ENCODE data around the gene PAPOLG. TPM values are rescaled to one million over a fixed set of nuclear protein-coding genes. Genes with fewer than 3 reads are reported as not detected.

Gene PAPOLG
- total RNA-seq, 3 donors from 2014 or later (not counting 1 experiment from before 2014, with no cell fraction given), result 19.6 to 25.4 (median 19.8) TPM

DNA sequence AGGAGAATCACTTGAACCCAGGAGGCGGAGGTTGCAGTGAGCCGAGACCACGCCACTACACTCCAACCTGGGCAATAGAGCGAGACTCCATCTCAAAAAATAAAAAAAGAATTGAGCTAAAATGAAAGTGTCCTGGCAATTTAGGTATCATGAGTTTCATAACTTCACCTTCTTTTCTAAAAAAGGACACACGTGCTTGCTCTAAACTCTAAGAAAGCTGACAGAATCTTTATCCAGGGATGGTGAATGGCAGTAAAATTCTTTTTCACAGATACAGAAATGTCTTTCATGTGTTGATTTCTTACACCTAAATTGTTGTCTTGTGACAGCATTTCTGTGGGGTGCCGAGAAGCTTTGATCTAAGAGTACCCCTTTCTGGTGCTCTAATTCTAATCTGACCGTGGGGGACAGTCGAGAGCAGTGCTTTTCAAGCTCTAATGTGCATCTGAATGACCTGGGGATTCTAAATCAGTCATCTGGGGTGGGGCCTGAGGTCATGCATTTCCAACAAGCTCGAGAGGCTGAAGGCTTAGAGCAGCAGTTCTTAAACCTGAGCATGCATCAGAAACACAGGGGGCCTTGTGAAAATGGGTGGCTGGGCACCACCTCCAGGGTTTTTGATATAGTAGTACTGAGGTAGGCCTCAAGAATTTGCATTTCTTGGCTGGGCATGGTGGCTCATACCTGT is 83.2 kb downstream of the PAPOLG start:
- 76% methylated on average over 7 of the region's 9 CpGs for WGBS (ENCODE audit: insufficient coverage)
- H3K9me3 Mint-ChIP-seq, result no peaks in the 10 kb centered on the region
- no peaks in the 10 kb centered on the region for H3K36me3 Mint-ChIP-seq
- Histone ChIP-seq H3K4me1 (ENCODE audit: control insufficient read depth, insufficient read depth, low read length) (peaks cover 21% of the 10 kb centered on the region), H3K9me3 (ENCODE audit: control insufficient read depth, insufficient read depth, low read length) (no peaks in the 10 kb centered on the region), H3K27ac (ENCODE audit: low read length) (peak overlapping the region; percentile 28), H3K4me3 (ENCODE audit: low read length) (no peak overlapping the region), H3K27me3 (ENCODE audit: control insufficient read depth, insufficient read depth, low read length) (no peaks in the 10 kb centered on the region), H3K36me3 (ENCODE audit: control insufficient read depth, insufficient read depth, low read length) (no peaks in the 10 kb centered on the region)
- H3K4me3 Mint-ChIP-seq, result no peak overlapping the region
- peaks cover 7 to 14% of the 10 kb centered on the region in 2 donors for H3K4me1 Mint-ChIP-seq
- intact Hi-C loops (cut with micrococcal nuclease), result no loop called here
- H3K27me3 Mint-ChIP-seq (ENCODE audit: low read depth in 2 of 2), result peaks cover 0 to 10% of the 10 kb centered on the region in 2 donors
- ATAC-seq (no peak), DNase-seq (no peak)
- H3K27ac Mint-ChIP-seq, result no peak overlapping the region
- TF ChIP-seq, protein P1, sequence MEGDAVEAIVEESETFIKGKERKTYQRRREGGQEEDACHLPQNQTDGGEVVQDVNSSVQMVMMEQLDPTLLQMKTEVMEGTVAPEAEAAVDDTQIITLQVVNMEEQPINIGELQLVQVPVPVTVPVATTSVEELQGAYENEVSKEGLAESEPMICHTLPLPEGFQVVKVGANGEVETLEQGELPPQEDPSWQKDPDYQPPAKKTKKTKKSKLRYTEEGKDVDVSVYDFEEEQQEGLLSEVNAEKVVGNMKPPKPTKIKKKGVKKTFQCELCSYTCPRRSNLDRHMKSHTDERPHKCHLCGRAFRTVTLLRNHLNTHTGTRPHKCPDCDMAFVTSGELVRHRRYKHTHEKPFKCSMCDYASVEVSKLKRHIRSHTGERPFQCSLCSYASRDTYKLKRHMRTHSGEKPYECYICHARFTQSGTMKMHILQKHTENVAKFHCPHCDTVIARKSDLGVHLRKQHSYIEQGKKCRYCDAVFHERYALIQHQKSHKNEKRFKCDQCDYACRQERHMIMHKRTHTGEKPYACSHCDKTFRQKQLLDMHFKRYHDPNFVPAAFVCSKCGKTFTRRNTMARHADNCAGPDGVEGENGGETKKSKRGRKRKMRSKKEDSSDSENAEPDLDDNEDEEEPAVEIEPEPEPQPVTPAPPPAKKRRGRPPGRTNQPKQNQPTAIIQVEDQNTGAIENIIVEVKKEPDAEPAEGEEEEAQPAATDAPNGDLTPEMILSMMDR (IDR thresholded peaks at IDR 0.05), result no peak

- H3K9me3 ChIP-seq (ENCODE audit: control insufficient read depth, insufficient read depth, low read length), result no peaks in the 10 kb centered on the region
- intact Hi-C loops (cut with micrococcal nuclease), result no loop called here
- peaks cover 0 to 4% of the 10 kb centered on the region in 2 donors for H3K27me3 Mint-ChIP-seq (ENCODE audit: low read depth in 2 of 2)
- H3K36me3 Mint-ChIP-seq, result no peaks in the 10 kb centered on the region
- H3K4me3 ChIP-seq (ENCODE audit: low read length), result no peak overlapping the region
- H3K36me3 ChIP-seq (ENCODE audit: control insufficient read depth, insufficient read depth, low read length), result no peaks in the 10 kb centered on the region
- TF ChIP-seq, protein P1 (IDR thresholded peaks at IDR 0.05), result no peak
- H3K27me3 ChIP-seq (ENCODE audit: control insufficient read depth, insufficient read depth, low read length), result no peaks in the 10 kb centered on the region
- ATAC-seq, result peak; percentile 21 to 55 (median 39)
- peak overlapping the region; percentile 8 for H3K27ac ChIP-seq (ENCODE audit: low read length)
- WGBS (ENCODE audit: insufficient coverage), result 11% methylated on average over 7 of the region's 7 CpGs
- peak in 1 of 2 donors; percentile 33 for DNase-seq
- H3K27ac Mint-ChIP-seq, result no peak overlapping the region
- H3K9me3 Mint-ChIP-seq, result no peaks in the 10 kb centered on the region
- H3K4me3 Mint-ChIP-seq, result no peak overlapping the region
- H3K4me1 Mint-ChIP-seq, result peaks cover 7 to 8% of the 10 kb centered on the region in 2 donors
- H3K4me1 ChIP-seq (ENCODE audit: control insufficient read depth, insufficient read depth, low read length), result peaks cover 18% of the 10 kb centered on the region
Observed at GRCh38 chr2:60840880-60841279, 84.8 kb downstream of the PAPOLG start.

DNA sequence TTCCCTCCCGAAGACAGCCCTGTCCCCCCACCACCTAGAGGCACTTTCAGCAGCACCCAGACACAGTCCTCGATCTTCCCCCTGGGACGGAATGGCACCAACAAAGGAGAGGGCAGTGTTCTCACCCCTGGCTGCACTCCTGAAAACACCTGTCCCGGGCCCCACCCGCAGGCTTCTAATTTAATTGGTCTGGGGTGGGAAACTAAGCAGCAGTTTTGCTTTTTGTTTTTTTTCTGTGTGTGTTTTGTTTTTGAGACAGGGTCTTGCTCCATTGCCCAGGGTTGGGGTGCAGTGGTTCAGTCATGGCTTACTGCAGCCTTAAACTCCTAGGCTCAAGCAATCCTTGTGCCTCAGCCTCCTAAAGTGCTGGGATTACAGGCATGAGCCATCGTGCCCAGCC is 86.9 kb downstream of the PAPOLG start:
- Histone ChIP-seq H3K4me1 (ENCODE audit: control insufficient read depth, insufficient read depth, low read length) (peaks cover 18% of the 10 kb centered on the region), H3K36me3 (ENCODE audit: control insufficient read depth, insufficient read depth, low read length) (no peaks in the 10 kb centered on the region), H3K27me3 (ENCODE audit: control insufficient read depth, insufficient read depth, low read length) (no peaks in the 10 kb centered on the region), H3K4me3 (ENCODE audit: low read length) (no peak overlapping the region), H3K27ac (ENCODE audit: low read length) (no peak overlapping the region), H3K9me3 (ENCODE audit: control insufficient read depth, insufficient read depth, low read length) (no peaks in the 10 kb centered on the region)
- no peaks in the 10 kb centered on the region for H3K36me3 Mint-ChIP-seq
- H3K9me3 Mint-ChIP-seq, result no peaks in the 10 kb centered on the region
- H3K27me3 Mint-ChIP-seq (ENCODE audit: low read depth in 2 of 2), result peaks cover 0 to 4% of the 10 kb centered on the region in 2 donors
- H3K4me3 Mint-ChIP-seq, result no peak overlapping the region
- no peak for DNase-seq
- 71% methylated on average over 5 of the region's 6 CpGs for WGBS (ENCODE audit: insufficient coverage)
- TF ChIP-seq, protein P1 (IDR thresholded peaks at IDR 0.05), result no peak
- H3K27ac Mint-ChIP-seq, result no peak overlapping the region
- H3K4me1 Mint-ChIP-seq, result peaks cover 7 to 8% of the 10 kb centered on the region in 2 donors
- ATAC-seq, result no peak
- intact Hi-C loops (cut with micrococcal nuclease), result no loop called here

DNA sequence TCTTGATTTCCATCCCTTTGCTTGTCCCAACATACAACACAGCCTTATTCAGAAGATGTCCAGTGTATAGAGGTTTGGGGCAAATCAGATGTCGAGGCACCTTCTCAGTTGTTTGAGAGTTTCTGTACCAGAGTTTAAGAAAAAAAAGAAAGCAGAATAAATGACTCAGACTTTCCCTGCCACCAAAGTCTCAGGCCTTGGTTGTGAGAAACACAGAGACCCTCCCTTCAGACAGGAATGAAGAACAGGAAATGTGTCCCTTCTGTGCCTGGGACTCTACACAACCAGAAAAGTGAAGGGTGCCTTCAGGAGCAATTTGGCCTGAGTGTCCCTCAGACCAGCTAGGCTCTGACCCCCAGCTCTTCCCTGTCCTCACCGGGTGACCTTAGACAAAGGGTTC is 88.0 kb downstream of the PAPOLG start:
- H3K4me3 Mint-ChIP-seq, result no peak overlapping the region

More for the DNA sequence above, 88.0 kb downstream of the PAPOLG start:
- TF ChIP-seq, protein P1 (IDR thresholded peaks at IDR 0.05), result no peak
- no peak for DNase-seq
- Histone ChIP-seq H3K27ac (ENCODE audit: low read length) (no peak overlapping the region), H3K9me3 (ENCODE audit: control insufficient read depth, insufficient read depth, low read length) (no peaks in the 10 kb centered on the region), H3K36me3 (ENCODE audit: control insufficient read depth, insufficient read depth, low read length) (no peaks in the 10 kb centered on the region), H3K27me3 (ENCODE audit: control insufficient read depth, insufficient read depth, low read length) (no peaks in the 10 kb centered on the region), H3K4me1 (ENCODE audit: control insufficient read depth, insufficient read depth, low read length) (peaks cover 18% of the 10 kb centered on the region), H3K4me3 (ENCODE audit: low read length) (no peak overlapping the region)
- H3K4me1 Mint-ChIP-seq, result peaks cover 7 to 8% of the 10 kb centered on the region in 2 donors
- WGBS (ENCODE audit: insufficient coverage), result 75% methylated on average over 1 of the region's 2 CpGs
- intact Hi-C loops (cut with micrococcal nuclease), result no loop called here
- no peaks in the 10 kb centered on the region for H3K36me3 Mint-ChIP-seq
- H3K9me3 Mint-ChIP-seq, result no peaks in the 10 kb centered on the region
- ATAC-seq, result no peak
- H3K27ac Mint-ChIP-seq, result no peak overlapping the region
- H3K27me3 Mint-ChIP-seq (ENCODE audit: low read depth in 2 of 2), result no peaks in the 10 kb centered on the region
